Measurements from ENCODE around the gene TDP1.
A peak's percentile ranks its signal among the peaks of the same experiment; 100 is the strongest.

DNA sequence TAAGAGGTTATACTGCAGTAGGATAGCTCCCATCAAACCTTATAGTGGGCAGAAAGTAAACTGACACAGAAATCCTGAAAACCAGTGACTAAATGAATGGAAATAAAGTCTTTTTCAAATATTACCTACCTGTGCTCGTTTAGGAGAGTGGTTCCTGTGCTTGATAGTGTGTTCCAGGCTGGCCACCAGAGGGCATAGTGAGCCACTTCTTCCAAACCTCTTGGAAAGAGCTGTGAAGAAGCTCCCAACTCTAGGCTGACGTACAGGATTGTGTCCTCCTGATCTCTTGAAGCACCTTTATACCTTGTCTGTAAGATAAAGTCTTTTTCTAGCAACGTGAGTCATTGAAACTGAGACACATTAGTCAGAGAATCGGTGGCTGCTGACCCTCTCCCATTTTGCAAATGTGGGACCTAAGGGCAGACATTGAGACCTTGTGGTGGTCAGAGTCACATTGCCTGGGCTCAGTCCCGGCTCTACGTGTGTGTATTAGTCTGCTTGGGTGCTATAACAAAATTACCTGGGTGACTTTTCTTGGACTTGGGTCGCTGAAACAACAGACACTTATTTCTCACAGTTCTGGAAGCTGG, 17.6 kb downstream of the TDP1 start:
- TF ChIP-seq, protein P1, sequence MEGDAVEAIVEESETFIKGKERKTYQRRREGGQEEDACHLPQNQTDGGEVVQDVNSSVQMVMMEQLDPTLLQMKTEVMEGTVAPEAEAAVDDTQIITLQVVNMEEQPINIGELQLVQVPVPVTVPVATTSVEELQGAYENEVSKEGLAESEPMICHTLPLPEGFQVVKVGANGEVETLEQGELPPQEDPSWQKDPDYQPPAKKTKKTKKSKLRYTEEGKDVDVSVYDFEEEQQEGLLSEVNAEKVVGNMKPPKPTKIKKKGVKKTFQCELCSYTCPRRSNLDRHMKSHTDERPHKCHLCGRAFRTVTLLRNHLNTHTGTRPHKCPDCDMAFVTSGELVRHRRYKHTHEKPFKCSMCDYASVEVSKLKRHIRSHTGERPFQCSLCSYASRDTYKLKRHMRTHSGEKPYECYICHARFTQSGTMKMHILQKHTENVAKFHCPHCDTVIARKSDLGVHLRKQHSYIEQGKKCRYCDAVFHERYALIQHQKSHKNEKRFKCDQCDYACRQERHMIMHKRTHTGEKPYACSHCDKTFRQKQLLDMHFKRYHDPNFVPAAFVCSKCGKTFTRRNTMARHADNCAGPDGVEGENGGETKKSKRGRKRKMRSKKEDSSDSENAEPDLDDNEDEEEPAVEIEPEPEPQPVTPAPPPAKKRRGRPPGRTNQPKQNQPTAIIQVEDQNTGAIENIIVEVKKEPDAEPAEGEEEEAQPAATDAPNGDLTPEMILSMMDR (IDR thresholded peaks at IDR 0.05), result peak; percentile 93
- TF ChIP-seq EZH2phosphoT487 (IDR thresholded peaks at IDR 0.05), result no peak

Data from neural progenitor cell (in vitro differentiated cells).